ENCODE data around the gene HTATIP2.

DNA sequence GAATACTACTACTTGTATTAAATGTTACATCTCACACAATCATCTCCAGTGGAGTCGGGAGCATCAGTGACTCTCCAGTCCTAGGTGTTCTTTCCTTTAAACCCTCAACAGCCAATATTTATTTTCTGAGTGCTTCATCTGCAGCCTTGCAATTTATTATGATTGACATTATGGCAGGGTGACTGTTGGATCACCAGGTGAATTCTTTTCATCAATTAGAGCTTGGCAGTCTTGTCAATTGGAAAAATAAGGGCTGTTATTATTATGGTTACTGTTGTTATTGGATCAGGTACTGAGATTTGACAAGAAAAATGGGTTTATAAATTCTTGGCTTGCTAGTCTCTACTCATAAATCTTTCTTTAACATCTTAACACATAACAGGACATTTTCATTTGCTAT, 27.5 kb upstream of the HTATIP2 start:
- TF ChIP-seq, protein P1, sequence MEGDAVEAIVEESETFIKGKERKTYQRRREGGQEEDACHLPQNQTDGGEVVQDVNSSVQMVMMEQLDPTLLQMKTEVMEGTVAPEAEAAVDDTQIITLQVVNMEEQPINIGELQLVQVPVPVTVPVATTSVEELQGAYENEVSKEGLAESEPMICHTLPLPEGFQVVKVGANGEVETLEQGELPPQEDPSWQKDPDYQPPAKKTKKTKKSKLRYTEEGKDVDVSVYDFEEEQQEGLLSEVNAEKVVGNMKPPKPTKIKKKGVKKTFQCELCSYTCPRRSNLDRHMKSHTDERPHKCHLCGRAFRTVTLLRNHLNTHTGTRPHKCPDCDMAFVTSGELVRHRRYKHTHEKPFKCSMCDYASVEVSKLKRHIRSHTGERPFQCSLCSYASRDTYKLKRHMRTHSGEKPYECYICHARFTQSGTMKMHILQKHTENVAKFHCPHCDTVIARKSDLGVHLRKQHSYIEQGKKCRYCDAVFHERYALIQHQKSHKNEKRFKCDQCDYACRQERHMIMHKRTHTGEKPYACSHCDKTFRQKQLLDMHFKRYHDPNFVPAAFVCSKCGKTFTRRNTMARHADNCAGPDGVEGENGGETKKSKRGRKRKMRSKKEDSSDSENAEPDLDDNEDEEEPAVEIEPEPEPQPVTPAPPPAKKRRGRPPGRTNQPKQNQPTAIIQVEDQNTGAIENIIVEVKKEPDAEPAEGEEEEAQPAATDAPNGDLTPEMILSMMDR (IDR thresholded peaks at IDR 0.05), result no peak
- no peak for TF ChIP-seq POLR2A (IDR thresholded peaks at IDR 0.05)

All from testis (tissue), 2 donors.